HCT116 (cell line): ENCODE data around the gene RAC2. TPM values are rescaled to one million over a fixed set of nuclear protein-coding genes. Genes with fewer than 3 reads are reported as not detected.
A peak's percentile ranks its signal among the peaks of the same experiment; 100 is the strongest.

Experiments used
- ATAC-seq: fragments of 200-7000 bp; cut with Tn5 transposase; 2 replicates; pipeline ENCODE4 v1.9.1; 2020; ENCODE audit warnings: mild to moderate bottlenecking, moderate library complexity
- BruUV-seq: library from RNA; stranded (reverse); fragments of 400-500 nt; replicated peaks from 2 replicates; lab custom pipeline; 2021; lab: Mats Ljungman, UMichigan
- CTCF ChIA-PET: fragments of 300-600 bp; sonication (Branson Sonifier 250); formaldehyde crosslinking; loops from one replicate; lab custom pipeline; 2021; ENCODE audit warnings: antibody characterized with exemption; lab: Charles Lee
- POLR2A ChIA-PET: fragments of 300-600, 350-600 bp; sonication (Branson Sonifier 250); formaldehyde crosslinking; loops from one replicate; lab custom pipeline; 2021; ENCODE audit warnings: antibody characterized with exemption; lab: Charles Lee
- RAD21 ChIA-PET, 2 experiments: fragments of 300-600 bp; sonication (Branson Sonifier 250); formaldehyde crosslinking; loops; one replicate each; lab custom pipeline; 2023; ENCODE audit warnings: low total read pairs in 2 of 2; ENCODE audit not compliant: uncharacterized antibody in 2 of 2, unreplicated experiment in 2 of 2, low non-redundant PET in 1 of 2; lab: Charles Lee
- DNase-seq: peaks from one replicate; pipeline ENCODE4 v3.0.0-alpha.2; 2010; ENCODE audit warnings: low read depth, low spot score
- H2AFZ ChIP-seq: fragments of 200-600 bp; shearing (Covaris generic), sonication (generic); 2 replicates; pipeline ENCODE4 v1.6.1; 2017; ENCODE audit warnings: low read depth, mixed run types, mixed read lengths, antibody characterized with exemption, low read length; ENCODE audit not compliant: poor library complexity, severe bottlenecking
- H3K27ac ChIP-seq: 2 replicates; pipeline ENCODE4 v1.5.1; 2012; ENCODE audit warnings: low read depth, low read length
- H3K27me3 ChIP-seq: fragments of 200-600 bp; sonication (generic); 2 replicates; pipeline ENCODE4 v1.6.1; 2016; ENCODE audit warnings: mixed run types, low read length, mixed read lengths; ENCODE audit not compliant: insufficient read depth
- H3K36me3 ChIP-seq, 2 experiments: fragments of 200-500 bp in 1 of 2; fragments of 200-600 bp in 1 of 2; sonication (Bioruptor generic) in 1 of 2; sonication (generic) in 1 of 2; 2 replicates each; pipeline versions ENCODE4 v1.5.1 to v1.6.1; 2014 to 2016; ENCODE audit warnings: low read length in 2 of 2, inconsistent platforms in 1 of 2, mixed read lengths in 1 of 2, mixed run types in 1 of 2; ENCODE audit not compliant: insufficient read depth in 2 of 2, control insufficient read depth in 1 of 2
- H3K4me1 ChIP-seq, 2 experiments: fragments of 200-600 bp in 1 of 2; sonication (generic) in 1 of 2; 2 replicates each; pipeline versions ENCODE4 v1.5.1 to v1.6.1; 2012 to 2017; ENCODE audit warnings: low read length in 2 of 2, inconsistent platforms in 1 of 2, mild to moderate bottlenecking in 1 of 2, mixed read lengths in 1 of 2, mixed run types in 1 of 2, moderate library complexity in 1 of 2; ENCODE audit not compliant: insufficient read depth in 2 of 2, control insufficient read depth in 1 of 2
- H3K4me2 ChIP-seq: fragments of 200-600 bp; sonication (generic); 2 replicates; pipeline ENCODE4 v1.6.1; 2017; ENCODE audit warnings: mixed run types, low read length, mixed read lengths
- H3K4me3 ChIP-seq, 2 experiments: fragments of 200-600 bp in 1 of 2; sonication (generic) in 1 of 2; replicated peaks in 1 of 2; 2 replicates each; pipeline ENCODE4 v1.5.1; 2011 to 2016; ENCODE audit warnings: low read length in 2 of 2, control low read depth in 1 of 2, low read depth in 1 of 2, mild to moderate bottlenecking in 1 of 2, mixed read lengths in 1 of 2, mixed run types in 1 of 2
- H3K79me2 ChIP-seq: fragments of 200-600 bp; sonication (generic); 2 replicates; pipeline ENCODE4 v1.6.1; 2017; ENCODE audit warnings: mild to moderate bottlenecking, mixed run types, low read length, moderate library complexity, mixed read lengths; ENCODE audit not compliant: insufficient read depth
- H3K9ac ChIP-seq: fragments of 200-600 bp; sonication (generic); 2 replicates; pipeline ENCODE4 v1.6.1; 2016; ENCODE audit warnings: low read length, mixed read lengths
- H3K9me2 ChIP-seq: fragments of 200-600 bp; sonication (generic), shearing (Covaris generic); 2 replicates; pipeline ENCODE4 v1.6.1; 2017; ENCODE audit warnings: mixed run types, mild to moderate bottlenecking, moderate library complexity; ENCODE audit not compliant: insufficient read depth
- H3K9me3 ChIP-seq, 2 experiments: fragments of 200-500 bp in 1 of 2; fragments of 200-600 bp in 1 of 2; sonication (Bioruptor generic) in 1 of 2; sonication (generic) in 1 of 2; 2 replicates each; pipeline ENCODE4 v1.6.1; 2014 to 2017; ENCODE audit warnings: low read length in 2 of 2, mixed read lengths in 2 of 2, inconsistent platforms in 1 of 2, low read depth in 1 of 2, mild to moderate bottlenecking in 1 of 2, mixed run types in 1 of 2, moderate library complexity in 1 of 2; ENCODE audit not compliant: control insufficient read depth in 1 of 2, insufficient read depth in 1 of 2
- H4K20me1 ChIP-seq: fragments of 200-600 bp; sonication (generic), shearing (Covaris generic); 2 replicates; pipeline ENCODE4 v1.6.1; 2017; ENCODE audit warnings: mixed run types, mild to moderate bottlenecking, moderate library complexity; ENCODE audit not compliant: insufficient read depth
- ATF3 ChIP-seq: IDR thresholded peaks from 2 replicates; pipeline ENCODE4 v1.6.1; 2012
- CBX3 ChIP-seq: IDR thresholded peaks from 2 replicates; pipeline ENCODE4 v1.6.1; 2012; ENCODE audit warnings: low read depth
- CEBPB ChIP-seq: IDR thresholded peaks from 2 replicates; pipeline ENCODE4 v1.6.1; 2012; ENCODE audit warnings: low read depth
- ELF1 ChIP-seq: IDR thresholded peaks from 2 replicates; pipeline ENCODE4 v1.6.1; 2012; ENCODE audit warnings: low read depth, borderline replicate concordance
- EZH2phosphoT487 ChIP-seq: fragments of 200-600 bp; IDR thresholded peaks from 2 replicates; pipeline ENCODE4 v1.6.1; 2018; ENCODE audit warnings: antibody characterized with exemption, borderline replicate concordance
- FOSL1 ChIP-seq: IDR thresholded peaks from 2 replicates; pipeline ENCODE4 v1.6.1; 2012; ENCODE audit warnings: low read depth
- POLR2A ChIP-seq: IDR thresholded peaks from 2 replicates; pipeline ENCODE4 v1.7.0; 2011; ENCODE audit warnings: borderline replicate concordance; ENCODE audit not compliant: insufficient read depth, insufficient read length; ENCODE audit errors: extremely low read depth
- POLR2AphosphoS5 ChIP-seq: IDR thresholded peaks from 2 replicates; pipeline ENCODE4 v1.6.1; 2011; ENCODE audit warnings: mild to moderate bottlenecking, low read depth, low read length, moderate library complexity
- RAD21 ChIP-seq: IDR thresholded peaks from 2 replicates; pipeline ENCODE4 v1.6.1; 2012; ENCODE audit warnings: low read depth, mild to moderate bottlenecking
- REST ChIP-seq: IDR thresholded peaks from 2 replicates; pipeline ENCODE4 v1.6.1; 2012; ENCODE audit warnings: low read depth
- SP1 ChIP-seq: IDR thresholded peaks from 2 replicates; pipeline ENCODE4 v1.6.1; 2012; ENCODE audit warnings: low read depth
- SRF ChIP-seq: IDR thresholded peaks from 2 replicates; pipeline ENCODE4 v1.6.1; 2012; ENCODE audit warnings: low read depth
- TCF7L2 ChIP-seq: IDR thresholded peaks from 2 replicates; pipeline ENCODE4 v1.7.0; 2011; ENCODE audit warnings: borderline replicate concordance, inconsistent platforms; ENCODE audit not compliant: insufficient read depth, insufficient read length; ENCODE audit errors: extremely low read depth
- YY1 ChIP-seq: IDR thresholded peaks from 2 replicates; pipeline ENCODE4 v1.6.1; 2011; ENCODE audit warnings: low read length, low read depth, moderate library complexity, mild to moderate bottlenecking; ENCODE audit not compliant: insufficient replicate concordance; ENCODE audit errors: extremely low read depth
- ZFX ChIP-seq: fragments of 450-650 bp; IDR thresholded peaks from 2 replicates; pipeline ENCODE4 v1.6.1; 2017
- ZNF274 ChIP-seq: fragments of 200-500 bp; sonication (Bioruptor generic); IDR thresholded peaks from 2 replicates; pipeline ENCODE4 v1.6.1; 2014; ENCODE audit warnings: mild to moderate bottlenecking, low read depth, low read length, inconsistent platforms
- intact Hi-C: fragments of 100-400 bp; cut with micrococcal nuclease; formaldehyde crosslinking; loops from 2 replicates; pipeline ENCODE4 v1.10.0; 2022
- total RNA-seq: library from RNA; stranded (reverse); gene quantifications from one replicate; pipeline ENCODE4 v1.2.1, GENCODE V29; 2021; ENCODE audit not compliant: unreplicated experiment
- TF ChIP-seq, protein P1 (sequence below), 3 experiments: fragments of 200-600 bp in 1 of 3; sonication (generic) in 1 of 3; IDR thresholded peaks in 2 of 3; conservative IDR thresholded peaks in 1 of 3; 2 replicates each; pipeline ENCODE4 v1.5.1; 2012 to 2017; ENCODE audit warnings: low read depth in 2 of 3, low read length in 2 of 3, antibody characterized with exemption in 1 of 3, borderline replicate concordance in 1 of 3, control low read depth in 1 of 3, mild to moderate bottlenecking in 1 of 3, mixed read lengths in 1 of 3, mixed run types in 1 of 3, moderate library complexity in 1 of 3; ENCODE audit not compliant: insufficient read depth in 1 of 3

Gene RAC2
- total RNA-seq, 1 experiment from 2014 or later = 62.0 TPM

DNA sequence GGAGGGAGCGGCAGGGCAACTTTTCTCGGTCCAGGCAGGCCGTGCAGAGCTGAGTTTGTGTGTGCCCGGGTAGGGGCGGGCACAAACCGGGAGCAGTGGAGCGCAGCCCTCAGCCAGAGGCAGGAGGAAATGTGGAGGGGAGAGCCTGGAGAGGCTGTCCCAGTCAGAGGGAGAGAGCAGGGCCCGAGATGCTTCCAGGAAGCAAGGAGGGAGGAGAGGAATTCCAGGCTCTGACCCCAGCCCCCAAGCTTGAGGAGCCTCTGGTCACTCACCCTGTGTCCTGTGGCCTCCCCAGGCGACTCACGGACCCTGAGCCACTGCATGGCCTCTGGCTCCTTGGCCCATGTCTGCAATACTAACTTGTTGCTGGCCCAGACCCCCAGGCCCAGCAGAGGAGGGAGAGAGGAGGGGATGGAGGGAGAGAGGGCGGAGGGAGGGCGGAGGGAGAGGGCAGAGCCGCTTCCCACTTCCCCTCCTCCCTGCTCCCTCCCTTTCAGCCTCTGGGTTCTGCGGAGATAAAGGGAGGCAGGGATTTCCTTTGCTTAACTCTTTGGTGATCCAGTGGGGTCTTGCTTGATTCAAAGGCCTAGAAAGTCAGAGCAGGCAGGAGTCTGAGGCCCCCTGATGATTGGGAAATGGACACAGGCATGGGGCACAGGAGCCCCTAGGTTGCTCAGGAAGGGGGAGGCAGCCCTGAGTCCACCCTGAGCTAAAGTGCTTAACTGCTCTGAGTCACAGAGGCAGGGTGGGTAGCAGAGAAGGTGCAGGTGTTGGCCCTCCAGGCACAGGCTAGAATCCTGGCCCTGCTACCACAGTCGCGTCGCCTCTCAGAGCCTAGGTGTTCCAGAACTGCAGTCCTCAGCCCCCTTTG is 55.9 kb downstream of the RAC2 start, which contains the start of gene C1QTNF6 (continued):
- TF ChIP-seq REST (no peak), ZNF274 (no peak), CBX3 (no peak), SP1 (peak; percentile 35), POLR2A (no peak), ELF1 (no peak)

GRCh38 chr22:37187552-37187890 is 56.5 kb downstream of the RAC2 start:
- Histone ChIP-seq H3K4me3 (peak overlapping the region; percentile 58 to 67), H3K36me3 (no peaks in the 10 kb centered on the region), H3K9me2 (no peaks in the 10 kb centered on the region), H3K27me3 (no peaks in the 10 kb centered on the region), H2AFZ (no peak overlapping the region), H3K79me2 (no peaks in the 10 kb centered on the region), H3K27ac (peak overlapping the region; percentile 100), H3K4me2 (peak overlapping the region; percentile 96), H4K20me1 (no peaks in the 10 kb centered on the region), H3K9ac (peak overlapping the region; percentile 84), H3K4me1 (peaks cover 51 to 67% of the 10 kb centered on the region in 2 experiments), H3K9me3 (no peaks in the 10 kb centered on the region)
- BruUV-seq = no TSS peak
- CTCF ChIA-PET = interaction anchor here (1.3 to 1.6 kb wide), 3 partner anchors 10 to 72 kb away, joined by 4 to 9 read pairs (median 8); no protein-coding TSS in a partner anchor
- intact Hi-C loops = no loop called here
- ATAC-seq (peak; percentile 20), DNase-seq (no peak)
- TF ChIP-seq POLR2A (no peak), SRF (no peak), TCF7L2 (no peak), ELF1 (no peak), YY1 (no peak), RAD21 (no peak), CEBPB (no peak), EZH2phosphoT487 (no peak), ATF3 (no peak), ZFX (no peak), FOSL1 (no peak), POLR2AphosphoS5 (no peak)
- TF ChIP-seq, protein P1, sequence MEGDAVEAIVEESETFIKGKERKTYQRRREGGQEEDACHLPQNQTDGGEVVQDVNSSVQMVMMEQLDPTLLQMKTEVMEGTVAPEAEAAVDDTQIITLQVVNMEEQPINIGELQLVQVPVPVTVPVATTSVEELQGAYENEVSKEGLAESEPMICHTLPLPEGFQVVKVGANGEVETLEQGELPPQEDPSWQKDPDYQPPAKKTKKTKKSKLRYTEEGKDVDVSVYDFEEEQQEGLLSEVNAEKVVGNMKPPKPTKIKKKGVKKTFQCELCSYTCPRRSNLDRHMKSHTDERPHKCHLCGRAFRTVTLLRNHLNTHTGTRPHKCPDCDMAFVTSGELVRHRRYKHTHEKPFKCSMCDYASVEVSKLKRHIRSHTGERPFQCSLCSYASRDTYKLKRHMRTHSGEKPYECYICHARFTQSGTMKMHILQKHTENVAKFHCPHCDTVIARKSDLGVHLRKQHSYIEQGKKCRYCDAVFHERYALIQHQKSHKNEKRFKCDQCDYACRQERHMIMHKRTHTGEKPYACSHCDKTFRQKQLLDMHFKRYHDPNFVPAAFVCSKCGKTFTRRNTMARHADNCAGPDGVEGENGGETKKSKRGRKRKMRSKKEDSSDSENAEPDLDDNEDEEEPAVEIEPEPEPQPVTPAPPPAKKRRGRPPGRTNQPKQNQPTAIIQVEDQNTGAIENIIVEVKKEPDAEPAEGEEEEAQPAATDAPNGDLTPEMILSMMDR (IDR thresholded peaks at IDR 0.05 in 2 of 3, conservative IDR thresholded peaks at IDR 0.05 in 1 of 3; ENCODE audit: borderline replicate concordance in 1 of 3, insufficient read depth in 1 of 3, low read depth in 2 of 3, low read length in 2 of 3) = no peak
- RAD21 ChIA-PET = interaction anchor here (1.0 to 1.7 kb wide), 3 partner anchors 10 to 12 kb away, joined by 3 to 7 read pairs (median 5); no protein-coding TSS in a partner anchor
- POLR2A ChIA-PET = interaction anchor here (0.6 to 2.7 kb wide), 6 partner anchors 10 to 411 kb away, joined by 3 to 29 read pairs (median 5); partner anchors contain the start of gene IFT27
